HG02840 (cell line): ENCODE results near the gene LAIR1.
"Not testable (repeated sequence)": the region's sequence is repeated elsewhere in the genome, so short reads cannot be mapped to it uniquely, and the experiment has no call there.

Experiments used
- ATAC-seq: cut with Tn5 transposase; IDR thresholded peaks from one replicate; pipeline ENCODE4 v1.9.1; 2021; ENCODE audit warnings: mild to moderate bottlenecking, moderate library complexity, moderate number of reproducible peaks; ENCODE audit not compliant: unreplicated experiment, low FRiP score

LAIR1 gene

GRCh38 chr19:54351474-54351873 is 13.3 kb downstream of the LAIR1 start:
- no peak for ATAC-seq

GRCh38 chr19:54345938-54346386 is 18.8 kb downstream of the LAIR1 start:
- no peak for ATAC-seq

GRCh38 chr19:54343868-54344267 is 20.9 kb downstream of the LAIR1 start:
- no peak for ATAC-seq

- no peak for ATAC-seq
Observed at GRCh38 chr19:54341295-54341694, 23.4 kb downstream of the LAIR1 start.

GRCh38 chr19:54339646-54340358 is 24.9 kb downstream of the LAIR1 start:
- ATAC-seq: no peak

- ATAC-seq: no peak
Observed at GRCh38 chr19:54338521-54338920, 26.2 kb downstream of the LAIR1 start.

- ATAC-seq: no peak
Observed at GRCh38 chr19:54337858-54338230, 26.9 kb downstream of the LAIR1 start.

- ATAC-seq: no peak
Observed at GRCh38 chr19:54336893-54337857, 27.6 kb downstream of the LAIR1 start.

- ATAC-seq: no peak
Observed at GRCh38 chr19:54335979-54336892, 28.5 kb downstream of the LAIR1 start.

- no peak for ATAC-seq
Observed at GRCh38 chr19:54335164-54335563, 29.6 kb downstream of the LAIR1 start.

GRCh38 chr19:54333586-54334298 is 31.0 kb downstream of the LAIR1 start:
- ATAC-seq: no peak

GRCh38 chr19:54332149-54332548 is 32.6 kb downstream of the LAIR1 start:
- ATAC-seq: no peak

- no peak for ATAC-seq
Observed at GRCh38 chr19:54331626-54332025, 33.1 kb downstream of the LAIR1 start.

- no peak for ATAC-seq
Observed at GRCh38 chr19:54329476-54330165, 35.1 kb downstream of the LAIR1 start.

- ATAC-seq: not testable (repeated sequence)
Observed at GRCh38 chr19:54328781-54329180, 36.0 kb downstream of the LAIR1 start.

GRCh38 chr19:54325631-54326030 is 39.1 kb downstream of the LAIR1 start:
- no peak for ATAC-seq

GRCh38 chr19:54325194-54325621 is 39.5 kb downstream of the LAIR1 start:
- no peak for ATAC-seq

GRCh38 chr19:54324071-54324470 is 40.7 kb downstream of the LAIR1 start:
- ATAC-seq: no peak

- not testable (repeated sequence) for ATAC-seq
Observed at GRCh38 chr19:54322934-54323333, 41.8 kb downstream of the LAIR1 start.
